SK-N-DZ (cell line): ENCODE measurements around the gene ACOT9.
A peak's percentile ranks its signal among the peaks of the same experiment; 100 is the strongest.
"Not testable (repeated sequence)": the region's sequence is repeated elsewhere in the genome, so short reads cannot be mapped to it uniquely, and the experiment has no call there.

ENCODE experiments used
- DNase-seq: peaks from one replicate; pipeline ENCODE4 v3.0.0-alpha.2; 2015; ENCODE audit warnings: low spot score

The ACOT9 gene

DNA sequence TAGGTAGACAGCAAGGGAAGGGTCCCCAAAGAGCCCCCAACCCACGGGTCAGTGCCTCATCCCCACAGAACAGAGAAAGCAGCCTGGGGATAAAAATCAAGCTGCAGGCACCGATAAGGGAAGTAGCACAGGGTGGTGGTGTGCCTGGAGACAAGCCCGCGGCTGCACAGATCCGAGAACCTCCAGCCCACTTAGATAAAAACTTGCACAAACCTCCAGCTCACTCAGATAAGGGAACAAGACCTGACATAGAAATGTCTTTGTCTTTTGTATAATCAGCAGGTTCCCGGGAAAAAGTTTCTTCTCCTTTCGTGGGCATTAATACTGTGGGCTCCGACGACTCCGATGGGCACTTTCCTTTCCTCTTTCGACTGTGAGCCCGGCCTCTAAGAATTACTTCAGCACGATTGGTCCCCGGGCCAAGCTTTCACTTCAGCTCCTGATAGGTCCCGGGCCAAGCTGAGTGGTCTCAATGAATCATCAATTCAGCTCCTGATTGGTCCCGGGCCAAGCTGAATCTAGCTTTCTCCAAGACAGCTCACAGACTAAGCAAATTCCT is 43.4 kb downstream of the ACOT9 start:
- DNase-seq: no peak

DNA sequence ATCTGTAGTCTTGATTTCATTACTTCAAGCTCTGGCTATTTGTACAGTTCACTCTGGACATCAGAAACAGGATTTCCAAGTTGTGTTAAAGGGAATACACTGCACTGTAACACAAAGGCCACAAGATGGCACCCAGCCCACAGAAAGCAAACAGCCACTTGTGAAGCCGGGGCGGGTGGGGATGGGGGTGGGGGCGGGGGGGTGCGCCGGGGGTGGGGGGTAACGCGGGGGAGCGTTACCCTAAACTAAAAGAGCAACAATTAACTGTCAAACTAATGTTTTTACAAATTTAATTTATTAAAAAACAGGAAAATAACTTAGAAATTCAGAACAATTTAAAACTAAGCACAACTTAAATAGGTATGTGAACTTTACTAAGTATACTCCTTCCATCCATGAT is 48.5 kb downstream of the ACOT9 start:
- peak; percentile 29 for DNase-seq

DNA sequence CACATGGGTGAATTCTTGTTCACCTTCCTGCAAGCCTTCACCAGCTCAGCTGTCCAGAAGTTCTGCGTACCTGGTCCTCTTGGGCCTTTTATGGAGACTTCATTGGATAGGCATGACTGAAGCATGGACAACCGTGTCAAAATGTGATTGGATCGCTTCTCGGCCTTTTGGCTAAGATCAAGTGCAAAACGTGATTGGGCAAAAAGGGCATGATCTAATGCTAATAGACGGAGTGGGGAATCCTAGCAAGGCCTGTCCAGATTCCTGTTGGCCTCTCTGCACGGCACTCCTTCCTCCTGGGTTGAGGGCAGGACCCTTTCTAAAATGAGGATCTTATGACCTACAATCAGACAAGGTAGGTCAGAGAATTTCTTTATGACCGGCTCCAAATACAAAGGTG is 50.9 kb downstream of the ACOT9 start:
- DNase-seq: no peak

DNA sequence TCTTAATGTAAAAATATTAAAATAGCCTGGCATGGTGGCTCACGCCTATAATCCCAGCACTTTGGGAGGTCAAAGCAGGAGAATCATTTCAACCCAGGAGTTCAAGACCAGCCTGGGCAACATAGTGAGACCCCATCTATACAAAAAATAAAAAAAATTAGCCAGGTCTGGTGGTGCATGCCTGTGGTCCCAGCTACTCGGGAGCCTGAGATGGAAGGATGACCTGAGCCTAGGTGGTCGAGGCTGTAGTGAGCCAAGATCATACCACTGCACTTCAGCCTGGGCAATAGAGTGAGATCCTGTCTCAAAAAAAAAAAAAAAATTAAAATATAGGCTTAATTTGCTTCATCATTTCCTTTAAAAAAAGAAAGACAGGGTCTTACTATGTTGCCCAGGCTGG is 66.6 kb downstream of the ACOT9 start:
- DNase-seq: not testable (repeated sequence)

DNA sequence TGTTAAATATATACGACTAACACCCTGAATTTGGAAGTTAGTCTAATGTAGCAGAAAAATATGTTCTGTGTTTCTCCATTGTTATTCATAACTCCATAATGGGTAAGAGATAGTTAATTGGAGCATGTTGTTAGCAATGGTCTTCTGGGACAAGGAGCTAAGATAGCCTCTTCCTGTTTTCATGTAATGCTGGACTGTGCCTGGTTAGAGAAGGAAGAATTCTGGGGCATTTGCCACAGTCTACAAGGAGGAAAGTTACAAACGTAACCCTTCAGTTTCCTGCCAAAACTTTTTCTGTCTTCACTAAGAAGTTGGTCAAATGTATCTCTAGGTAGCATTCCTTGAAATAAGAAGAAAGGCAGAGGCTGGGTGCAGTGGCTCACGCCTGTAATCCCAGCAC is 70.0 kb downstream of the ACOT9 start:
- DNase-seq: no peak

DNA sequence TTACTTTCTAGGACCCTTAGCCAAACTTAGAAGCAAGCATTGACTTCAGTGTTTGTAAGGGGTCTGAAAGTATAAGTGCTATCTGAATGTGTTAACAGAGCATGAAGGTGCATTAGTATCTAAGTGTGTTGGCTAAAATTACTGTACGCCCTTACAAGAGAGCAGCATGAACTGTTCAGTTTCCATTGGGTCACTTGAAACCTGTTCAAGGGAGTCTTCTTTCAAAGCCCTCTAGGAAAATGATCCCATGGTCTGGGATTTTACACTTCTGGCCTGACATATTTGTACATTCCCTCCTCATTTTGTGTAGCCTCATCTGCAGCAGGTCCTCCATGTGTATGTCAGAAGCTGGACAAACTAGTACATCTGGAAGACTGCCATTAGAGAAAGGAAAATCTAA is 72.5 kb downstream of the ACOT9 start:
- DNase-seq: no peak

- DNase-seq: no peak
Measured at GRCh38 chrX:23668335-23668734, 74.7 kb downstream of the ACOT9 start.

GRCh38 chrX:23667239-23668177 is 75.6 kb downstream of the ACOT9 start, which contains the start of gene PRDX4:
PRDX4 (plus strand) TSS chrX:23667493; CDS start chrX:23667571, 78 bp downstream.
- peak; percentile 85 for DNase-seq

- DNase-seq: no peak
Measured at GRCh38 chrX:23666282-23666681, 76.8 kb downstream of the ACOT9 start.

DNA sequence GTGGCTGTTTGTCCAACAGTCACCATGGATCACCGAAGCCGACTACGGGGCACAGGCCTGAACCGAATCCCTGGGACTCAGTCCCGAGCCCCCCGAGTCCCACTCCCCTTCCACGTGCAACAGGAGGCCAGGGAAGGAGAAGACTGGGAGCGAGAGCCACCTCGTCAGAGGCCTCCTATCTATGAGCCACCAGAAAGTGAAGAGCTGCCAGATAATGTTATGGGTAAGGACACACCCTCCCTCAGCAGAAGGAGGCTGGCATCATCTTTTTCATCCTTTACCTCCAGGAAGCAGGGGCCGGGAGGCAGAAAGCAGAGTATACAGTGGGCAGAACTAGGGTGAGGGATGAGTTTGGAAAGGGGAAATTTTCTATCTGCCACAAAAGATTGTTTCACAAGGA is 78.6 kb downstream of the ACOT9 start:
- DNase-seq: no peak

- DNase-seq: no peak
Measured at GRCh38 chrX:23662853-23663252, 80.2 kb downstream of the ACOT9 start.

DNA sequence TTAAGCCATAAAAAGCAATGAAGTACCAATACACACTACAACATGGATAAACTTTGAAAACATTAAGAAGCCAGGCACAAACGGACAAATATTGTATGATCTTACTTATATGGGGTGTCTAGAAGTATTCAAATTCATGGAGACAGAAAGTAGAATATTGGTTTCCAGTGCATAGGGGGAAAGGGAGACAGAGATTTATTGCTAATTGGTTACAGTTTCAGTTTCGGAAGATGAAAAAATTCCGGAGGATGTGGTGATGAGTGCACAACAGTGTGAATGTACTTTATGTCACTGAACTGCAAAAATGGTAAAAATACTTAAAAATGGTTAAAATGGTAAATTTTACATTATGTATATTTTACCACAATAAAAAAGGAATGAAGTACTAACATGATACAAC is 80.9 kb downstream of the ACOT9 start:
- DNase-seq: no peak

DNA sequence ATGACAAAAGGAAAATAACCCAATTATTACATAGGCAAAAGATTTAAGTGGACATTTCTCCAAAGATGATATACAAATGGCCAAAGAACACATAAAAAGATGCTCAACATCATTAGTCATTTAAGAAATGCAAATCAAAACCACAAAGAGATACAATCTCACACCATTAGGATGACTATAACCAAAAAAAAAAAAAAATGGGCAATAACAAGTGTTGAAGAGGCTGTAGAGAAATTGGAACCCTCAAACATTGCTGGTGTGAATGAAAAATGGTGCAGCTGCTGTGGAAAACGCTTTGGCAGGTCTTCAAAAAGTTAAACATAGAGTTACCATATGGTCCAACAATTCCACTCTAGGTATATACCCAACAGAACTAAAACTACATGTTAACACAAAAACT is 81.4 kb downstream of the ACOT9 start:
- DNase-seq: no peak

DNA sequence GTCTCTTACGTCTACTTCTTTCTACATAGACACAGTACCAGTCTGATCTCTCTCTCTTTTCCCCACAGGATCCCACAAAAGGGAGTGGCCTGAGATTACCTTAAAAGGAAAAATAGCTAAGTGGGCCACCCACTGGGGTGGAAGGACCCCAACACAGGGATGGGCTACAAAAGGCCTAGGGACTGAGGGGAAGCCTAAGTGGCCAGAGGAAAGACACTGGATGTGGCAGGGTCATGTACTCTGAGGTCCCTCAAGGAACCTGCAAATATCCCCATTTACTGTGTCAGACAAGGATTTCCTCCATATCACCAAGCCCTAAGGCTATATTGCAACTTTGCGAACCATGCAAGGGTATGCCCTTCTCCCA is 82.3 kb downstream of the ACOT9 start:
- no peak for DNase-seq

GRCh38 chrX:23660083-23660765 is 82.9 kb downstream of the ACOT9 start:
- not testable (repeated sequence) for DNase-seq

GRCh38 chrX:23659339-23659738 is 83.7 kb downstream of the ACOT9 start:
- DNase-seq: no peak

- DNase-seq: no peak
Measured at GRCh38 chrX:23656684-23657083, 86.4 kb downstream of the ACOT9 start.

DNA sequence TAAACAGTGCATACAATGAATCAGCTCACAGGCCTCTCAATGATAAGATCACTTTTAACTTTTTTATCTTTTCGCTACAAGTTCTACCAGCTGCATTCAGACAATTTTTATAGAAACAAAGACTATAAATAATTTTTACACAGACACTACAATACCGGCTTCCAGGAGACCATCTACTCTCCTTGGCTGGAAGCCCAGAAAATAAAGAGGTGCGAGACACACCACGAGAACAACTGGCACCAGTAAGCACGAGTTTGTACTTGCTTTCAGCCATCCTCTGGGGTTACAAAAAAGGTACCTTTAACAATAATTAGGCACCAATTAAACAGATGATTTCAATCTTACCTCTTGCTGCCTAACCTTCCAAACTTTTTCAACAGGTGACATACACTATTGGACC is 87.0 kb downstream of the ACOT9 start:
- no peak for DNase-seq
